ENCODE measurements around the gene TFEC. TPM values are rescaled to one million over a fixed set of nuclear protein-coding genes. Genes with fewer than 3 reads are reported as not detected.

The TFEC gene
- total and polyA plus RNA-seq, 10 of the 15 experiments (the other 5 are each of a cell fraction or from before 2014, with no cell fraction given): 0.18 to 5.8 (median 2.4) TPM

DNA sequence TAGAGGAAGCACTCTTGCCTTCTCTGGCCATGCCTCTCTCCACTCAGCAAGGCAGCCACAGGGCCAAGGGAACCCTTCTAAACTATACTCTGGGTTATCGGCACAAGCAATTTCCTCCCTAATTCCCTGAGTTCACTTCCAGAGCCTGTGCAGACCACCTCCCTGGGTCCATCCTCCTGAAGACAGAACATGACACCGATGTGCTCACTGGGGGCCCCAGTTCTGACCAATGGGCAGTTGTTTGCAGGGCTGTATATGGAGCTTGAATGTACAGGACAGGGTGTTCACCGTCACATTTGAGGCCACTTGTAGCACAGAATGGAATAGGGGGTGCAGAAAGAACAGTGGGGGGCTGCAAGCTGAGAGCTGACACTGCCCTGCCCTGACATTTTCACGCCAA lies 77.7 kb downstream of the TFEC start:
- FAIRE-seq (no peak), ATAC-seq (no peak), DNase-seq (ENCODE audit: low read depth, low spot score) (no peak)
- TF ChIP-seq NFXL1 (IDR thresholded peaks at IDR 0.05; ENCODE audit: borderline replicate concordance) (no peak), BACH1 (IDR thresholded peaks at IDR 0.05; ENCODE audit: borderline replicate concordance) (no peak), PML (IDR thresholded peaks at IDR 0.05; ENCODE audit: low read length) (no peak), CBX3 (IDR thresholded peaks at IDR 0.05; ENCODE audit: borderline replicate concordance, low read depth) (no peak), EP300 (IDR thresholded peaks at IDR 0.05; ENCODE audit: borderline replicate concordance in 1 of 2, control insufficient read depth in 1 of 2, low read depth in 2 of 2, low read length in 2 of 2) (no peak), TAF1 (IDR thresholded peaks at IDR 0.05; ENCODE audit: borderline replicate concordance, low read depth, low read length) (no peak), ZNF24 (IDR thresholded peaks at IDR 0.05) (no peak), PAX8 (IDR thresholded peaks at IDR 0.05) (no peak), NR2C1 (IDR thresholded peaks at IDR 0.05) (no peak), ZNF384 (IDR thresholded peaks at IDR 0.05; ENCODE audit: borderline replicate concordance, low read depth, low read length) (no peak), MTA3 (IDR thresholded peaks at IDR 0.05; ENCODE audit: borderline replicate concordance, low read length) (no peak), SMC3 (IDR thresholded peaks at IDR 0.05; ENCODE audit: borderline replicate concordance, low read length) (no peak)
- TF ChIP-seq, protein P1, sequence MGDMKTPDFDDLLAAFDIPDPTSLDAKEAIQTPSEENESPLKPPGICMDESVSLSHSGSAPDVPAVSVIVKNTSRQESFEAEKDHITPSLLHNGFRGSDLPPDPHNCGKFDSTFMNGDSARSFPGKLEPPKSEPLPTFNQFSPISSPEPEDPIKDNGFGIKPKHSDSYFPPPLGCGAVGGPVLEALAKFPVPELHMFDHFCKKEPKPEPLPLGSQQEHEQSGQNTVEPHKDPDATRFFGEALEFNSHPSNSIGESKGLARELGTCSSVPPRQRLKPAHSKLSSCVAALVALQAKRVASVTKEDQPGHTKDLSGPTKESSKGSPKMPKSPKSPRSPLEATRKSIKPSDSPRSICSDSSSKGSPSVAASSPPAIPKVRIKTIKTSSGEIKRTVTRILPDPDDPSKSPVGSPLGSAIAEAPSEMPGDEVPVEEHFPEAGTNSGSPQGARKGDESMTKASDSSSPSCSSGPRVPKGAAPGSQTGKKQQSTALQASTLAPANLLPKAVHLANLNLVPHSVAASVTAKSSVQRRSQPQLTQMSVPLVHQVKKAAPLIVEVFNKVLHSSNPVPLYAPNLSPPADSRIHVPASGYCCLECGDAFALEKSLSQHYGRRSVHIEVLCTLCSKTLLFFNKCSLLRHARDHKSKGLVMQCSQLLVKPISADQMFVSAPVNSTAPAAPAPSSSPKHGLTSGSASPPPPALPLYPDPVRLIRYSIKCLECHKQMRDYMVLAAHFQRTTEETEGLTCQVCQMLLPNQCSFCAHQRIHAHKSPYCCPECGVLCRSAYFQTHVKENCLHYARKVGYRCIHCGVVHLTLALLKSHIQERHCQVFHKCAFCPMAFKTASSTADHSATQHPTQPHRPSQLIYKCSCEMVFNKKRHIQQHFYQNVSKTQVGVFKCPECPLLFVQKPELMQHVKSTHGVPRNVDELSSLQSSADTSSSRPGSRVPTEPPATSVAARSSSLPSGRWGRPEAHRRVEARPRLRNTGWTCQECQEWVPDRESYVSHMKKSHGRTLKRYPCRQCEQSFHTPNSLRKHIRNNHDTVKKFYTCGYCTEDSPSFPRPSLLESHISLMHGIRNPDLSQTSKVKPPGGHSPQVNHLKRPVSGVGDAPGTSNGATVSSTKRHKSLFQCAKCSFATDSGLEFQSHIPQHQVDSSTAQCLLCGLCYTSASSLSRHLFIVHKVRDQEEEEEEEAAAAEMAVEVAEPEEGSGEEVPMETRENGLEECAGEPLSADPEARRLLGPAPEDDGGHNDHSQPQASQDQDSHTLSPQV (IDR thresholded peaks at IDR 0.05): no peak
- TF ChIP-seq, protein P2, sequence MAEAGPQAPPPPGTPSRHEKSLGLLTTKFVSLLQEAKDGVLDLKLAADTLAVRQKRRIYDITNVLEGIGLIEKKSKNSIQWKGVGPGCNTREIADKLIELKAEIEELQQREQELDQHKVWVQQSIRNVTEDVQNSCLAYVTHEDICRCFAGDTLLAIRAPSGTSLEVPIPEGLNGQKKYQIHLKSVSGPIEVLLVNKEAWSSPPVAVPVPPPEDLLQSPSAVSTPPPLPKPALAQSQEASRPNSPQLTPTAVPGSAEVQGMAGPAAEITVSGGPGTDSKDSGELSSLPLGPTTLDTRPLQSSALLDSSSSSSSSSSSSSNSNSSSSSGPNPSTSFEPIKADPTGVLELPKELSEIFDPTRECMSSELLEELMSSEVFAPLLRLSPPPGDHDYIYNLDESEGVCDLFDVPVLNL (IDR thresholded peaks at IDR 0.05; ENCODE audit: low read depth, low read length): no peak
- Histone ChIP-seq H3K9ac (ENCODE audit: control insufficient read depth, insufficient read depth, low read length) (no peak overlapping the region), H3K4me3 (no peak overlapping the region), H3K36me3 (ENCODE audit: control insufficient read depth in 2 of 2, insufficient read depth in 2 of 2, low read length in 1 of 2) (no peaks in the 10 kb centered on the region), H4K20me1 (ENCODE audit: control insufficient read depth, insufficient read depth) (no peaks in the 10 kb centered on the region), H3K27me3 (replicated peaks in 1 of 2; ENCODE audit: control insufficient read depth in 2 of 2, insufficient read depth in 2 of 2, low read length in 1 of 2) (no peaks in the 10 kb centered on the region), H3K79me2 (ENCODE audit: control insufficient read depth, insufficient read depth, low read length) (no peaks in the 10 kb centered on the region), H3K4me2 (ENCODE audit: control insufficient read depth, insufficient read depth) (no peak overlapping the region), H2AFZ (ENCODE audit: control insufficient read depth, low read depth, low read length) (no peak overlapping the region), H3K4me1 (ENCODE audit: control insufficient read depth, insufficient read depth, low read length) (no peaks in the 10 kb centered on the region), H3K27ac (ENCODE audit: control insufficient read depth, insufficient read depth) (no peak overlapping the region), H3K9me3 (replicated peaks; ENCODE audit: control insufficient read depth, insufficient read depth, low read length) (no peaks in the 10 kb centered on the region)
- intact Hi-C loops (cut with micrococcal nuclease; ENCODE audit: unreplicated experiment): no loop called here
- 36% methylated on average over 4 of the region's 4 CpGs for WGBS (ENCODE audit: insufficient coverage, insufficient replicate concordance, low lambda C conversion rate, missing lambda C conversion rate)
- POLR2A ChIA-PET: no interaction called here
- CTCF ChIA-PET: no interaction called here
- in situ Hi-C loops (cut with MboI): no loop called here
- SMC1A ChIA-PET (ENCODE audit: uncharacterized antibody, unreplicated experiment): no interaction called here
- RAD21 ChIA-PET (ENCODE audit: unreplicated experiment): no interaction called here
- no TSS peak for BruUV-seq (replicated peaks)
